OCI-LY1 (cell line): ENCODE data around the gene NANP.
A peak's percentile ranks its signal among the peaks of the same experiment; 100 is the strongest.

ENCODE experiments used
- H2AFZ ChIP-seq: fragments of 200-600 bp; sonication (generic), shearing (Covaris generic); 2 replicates; pipeline ENCODE4 v1.6.0; 2014; ENCODE audit warnings: antibody characterized with exemption, mild to moderate bottlenecking, low read length
- H3F3A ChIP-seq: fragments of 200-600 bp; sonication (generic), shearing (Covaris generic); 2 replicates; pipeline ENCODE4 v1.6.0; 2014; ENCODE audit warnings: mild to moderate bottlenecking, antibody characterized with exemption, low read length, moderate library complexity; ENCODE audit not compliant: insufficient read depth
- H3K27ac ChIP-seq: fragments of 200-600 bp; sonication (generic); 2 replicates; pipeline ENCODE4 v1.5.1; 2014; ENCODE audit warnings: low read length, mixed run types, mild to moderate bottlenecking, low read depth; ENCODE audit not compliant: poor library complexity, severe bottlenecking
- H3K27me3 ChIP-seq: fragments of 200-600 bp; sonication (generic); 2 replicates; pipeline ENCODE4 v1.6.0; 2014; ENCODE audit warnings: antibody characterized with exemption, mild to moderate bottlenecking, low read length, moderate library complexity; ENCODE audit not compliant: insufficient read depth
- H3K36me3 ChIP-seq: fragments of 200-600 bp; sonication (generic); 2 replicates; pipeline ENCODE4 v1.6.1; 2014; ENCODE audit warnings: mild to moderate bottlenecking, antibody characterized with exemption, low read length, moderate library complexity, mixed read lengths; ENCODE audit not compliant: insufficient read depth
- H3K4me1 ChIP-seq: fragments of 200-600 bp; sonication (generic); 2 replicates; pipeline ENCODE4 v1.5.1; 2014; ENCODE audit warnings: mild to moderate bottlenecking, low read length, moderate library complexity; ENCODE audit not compliant: insufficient read depth, severe bottlenecking
- H3K4me2 ChIP-seq: fragments of 200-600 bp; sonication (generic), shearing (Covaris generic); 2 replicates; pipeline ENCODE4 v1.6.1; 2014; ENCODE audit warnings: low read length
- H3K4me3 ChIP-seq: fragments of 200-600 bp; sonication (generic); 2 replicates; pipeline ENCODE4 v1.5.1; 2014; ENCODE audit warnings: low read length, low read depth, mild to moderate bottlenecking, mixed read lengths; ENCODE audit not compliant: poor library complexity, severe bottlenecking
- H3K79me2 ChIP-seq: fragments of 200-600 bp; shearing (Covaris generic); 2 replicates; pipeline ENCODE4 v1.6.1; 2016; ENCODE audit warnings: mixed run types, low read length, mixed read lengths; ENCODE audit not compliant: insufficient read depth
- H3K9ac ChIP-seq: fragments of 200-600 bp; sonication (generic), shearing (Covaris generic); 2 replicates; pipeline ENCODE4 v1.6.1; 2014; ENCODE audit warnings: mild to moderate bottlenecking, low read length, mixed read lengths
- H3K9me2 ChIP-seq: fragments of 200-600 bp; sonication (generic), shearing (Covaris generic); 2 replicates; pipeline ENCODE4 v1.6.1; 2014; ENCODE audit warnings: low read depth, mild to moderate bottlenecking, low read length, mixed read lengths
- H3K9me3 ChIP-seq: fragments of 200-600 bp; shearing (Covaris generic); 2 replicates; pipeline ENCODE4 v1.6.1; 2014; ENCODE audit warnings: low read length, mixed read lengths
- H4K20me1 ChIP-seq: fragments of 200-600 bp; sonication (generic), shearing (Covaris generic); 2 replicates; pipeline ENCODE4 v1.6.0; 2016; ENCODE audit warnings: mild to moderate bottlenecking, low read length; ENCODE audit not compliant: insufficient read depth
- CTCF ChIP-seq: fragments of 200-600 bp; sonication (generic), shearing (Covaris generic); IDR thresholded peaks from 2 replicates; pipeline ENCODE4 v1.5.1; 2017; ENCODE audit warnings: mild to moderate bottlenecking, antibody characterized with exemption, low read length, moderate library complexity, mixed read lengths
- EZH2 ChIP-seq: fragments of 200-600 bp; sonication (generic), shearing (Covaris generic); IDR thresholded peaks from 2 replicates; pipeline ENCODE4 v1.8.0; 2017; ENCODE audit warnings: borderline replicate concordance, mixed run types, mild to moderate bottlenecking, antibody characterized with exemption, low read length, moderate library complexity, mixed read lengths

Gene NANP

GRCh38 chr20:25622450-25623224 is 1.2 kb downstream of the NANP start:
- no peak for TF ChIP-seq EZH2
- TF ChIP-seq CTCF: no peak; the same call in 1 of the 2 replicates

GRCh38 chr20:25622049-25622448 is 1.8 kb downstream of the NANP start:
- Histone ChIP-seq H3K36me3 (0 out of 2 replicates have a peak, but pooled peaks cover 5% of the 10 kb centered on the region), H3K27me3 (no peaks in the 10 kb centered on the region), H3K4me3 (peak overlapping the region; percentile 84), H3K79me2 (peaks cover 23% of the 10 kb centered on the region), H3K9me3 (no peaks in the 10 kb centered on the region), H3K9me2 (no peaks in the 10 kb centered on the region), H3F3A (no peaks in the 10 kb centered on the region), H3K9ac (peak overlapping the region; percentile 86; the same call in 1 of the 2 replicates), H3K27ac (no peak overlapping the region), H4K20me1 (no peaks in the 10 kb centered on the region), H3K4me2 (peak overlapping the region; percentile 96), H3K4me1 (peaks cover 45% of the 10 kb centered on the region), H2AFZ (no peak overlapping the region)
- TF ChIP-seq CTCF (no peak), EZH2 (no peak)

More at GRCh38 chr20:25622450-25623224, 1.2 kb downstream of the NANP start:
- Histone ChIP-seq H4K20me1 (no peaks in the 10 kb centered on the region), H2AFZ (no peak overlapping the region), H3K36me3 (peaks cover 5% of the 10 kb centered on the region; the same call in 1 of the 2 replicates), H3K27ac (peak overlapping the region; percentile 75), H3K27me3 (no peaks in the 10 kb centered on the region), H3K4me1 (peaks cover 45% of the 10 kb centered on the region), H3K4me2 (peak overlapping the region; percentile 96), H3K79me2 (peaks cover 23% of the 10 kb centered on the region), H3K9me2 (no peaks in the 10 kb centered on the region), H3K9me3 (no peaks in the 10 kb centered on the region), H3F3A (no peaks in the 10 kb centered on the region), H3K9ac (peak overlapping the region; percentile 86), H3K4me3 (peak overlapping the region; percentile 84)

GRCh38 chr20:25619514-25619913 is 4.3 kb downstream of the NANP start:
- H3K4me2 ChIP-seq: peak overlapping the region; percentile 8; the same call in 1 of the 2 replicates
- no peaks in the 10 kb centered on the region for H3F3A ChIP-seq
- no peak overlapping the region for H3K9ac ChIP-seq
- no peaks in the 10 kb centered on the region for H4K20me1 ChIP-seq
- H2AFZ ChIP-seq: no peak overlapping the region
- H3K36me3 ChIP-seq: peaks cover 25% of the 10 kb centered on the region
- H3K27ac ChIP-seq: no peak overlapping the region
- no peaks in the 10 kb centered on the region for H3K9me2 ChIP-seq
- H3K27me3 ChIP-seq: no peaks in the 10 kb centered on the region
- no peak for TF ChIP-seq EZH2
- no peak for TF ChIP-seq CTCF
- no peaks in the 10 kb centered on the region for H3K9me3 ChIP-seq
- peaks cover 23% of the 10 kb centered on the region for H3K79me2 ChIP-seq
- H3K4me1 ChIP-seq: peaks cover 30% of the 10 kb centered on the region
- no peak overlapping the region for H3K4me3 ChIP-seq
